ENCODE data around the gene MDP1. TPM values are rescaled to one million over a fixed set of nuclear protein-coding genes. Genes with fewer than 3 reads are reported as not detected.
"Not testable (repeated sequence)": the region's sequence is repeated elsewhere in the genome, so short reads cannot be mapped to it uniquely, and the experiment has no call there.

Gene MDP1
- total RNA-seq, 1 experiment from 2014 or later, result 12.6 TPM

GRCh38 chr14:24202538-24202937 is 13.3 kb downstream of the MDP1 start:
- POLR2A ChIA-PET, result interaction anchor here (1.6 kb wide), 1 partner anchor 69 kb away, joined by 6 read pairs; the partner anchor contains the start of gene RABGGTA
- H3K27me3 Mint-ChIP-seq (ENCODE audit: low read depth); DNase-seq (ENCODE audit: low spot score); ATAC-seq: not testable (repeated sequence)
- CTCF ChIA-PET, result interaction anchor here (0.6 to 1.9 kb wide), 2 partner anchors 11 to 105 kb away, joined by 3 to 7 read pairs; partner anchors contain the start of genes CHMP4A and CIDEB
- TF ChIP-seq USF2 (CRISPR knock-in tag; IDR thresholded peaks at IDR 0.05), result 0 out of 2 replicates have a peak, but pooled peaks have one; percentile 13
- Mint-ChIP-seq H3K4me3 (peak overlapping the region; percentile 16), H3K36me3 (peaks cover 77% of the 10 kb centered on the region), H3K9me3 (peaks cover 29% of the 10 kb centered on the region), H3K4me1 (peaks cover 20% of the 10 kb centered on the region), H3K27ac (peak overlapping the region; percentile 97)

GRCh38 chr14:24198814-24199524 is 16.9 kb downstream of the MDP1 start:
- DNase-seq (ENCODE audit: low spot score) (no peak), ATAC-seq (no peak)
- H3K36me3 Mint-ChIP-seq, result peaks cover 49% of the 10 kb centered on the region
- peaks cover 29% of the 10 kb centered on the region for H3K9me3 Mint-ChIP-seq
- TF ChIP-seq, protein P1, sequence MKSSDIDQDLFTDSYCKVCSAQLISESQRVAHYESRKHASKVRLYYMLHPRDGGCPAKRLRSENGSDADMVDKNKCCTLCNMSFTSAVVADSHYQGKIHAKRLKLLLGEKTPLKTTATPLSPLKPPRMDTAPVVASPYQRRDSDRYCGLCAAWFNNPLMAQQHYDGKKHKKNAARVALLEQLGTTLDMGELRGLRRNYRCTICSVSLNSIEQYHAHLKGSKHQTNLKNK (CRISPR knock-in tag; IDR thresholded peaks at IDR 0.05), result no peak
- 0 out of 2 replicates have a peak, but pooled peaks have one; percentile 13 for TF ChIP-seq USF2 (CRISPR knock-in tag; IDR thresholded peaks at IDR 0.05)
- ChIA-PET CTCF (no interaction called here), POLR2A (interaction anchor here (0.7 kb wide), 1 partner anchor 77 kb away, joined by 7 read pairs; no protein-coding TSS in a partner anchor)
- peaks cover 34% of the 10 kb centered on the region for H3K4me1 Mint-ChIP-seq
- peak overlapping the region; percentile 93 for H3K27ac Mint-ChIP-seq
- no peaks in the 10 kb centered on the region for H3K27me3 Mint-ChIP-seq (ENCODE audit: low read depth)
- peak overlapping the region; percentile 6; the same call in 1 of the 2 replicates for H3K4me3 Mint-ChIP-seq

DNA sequence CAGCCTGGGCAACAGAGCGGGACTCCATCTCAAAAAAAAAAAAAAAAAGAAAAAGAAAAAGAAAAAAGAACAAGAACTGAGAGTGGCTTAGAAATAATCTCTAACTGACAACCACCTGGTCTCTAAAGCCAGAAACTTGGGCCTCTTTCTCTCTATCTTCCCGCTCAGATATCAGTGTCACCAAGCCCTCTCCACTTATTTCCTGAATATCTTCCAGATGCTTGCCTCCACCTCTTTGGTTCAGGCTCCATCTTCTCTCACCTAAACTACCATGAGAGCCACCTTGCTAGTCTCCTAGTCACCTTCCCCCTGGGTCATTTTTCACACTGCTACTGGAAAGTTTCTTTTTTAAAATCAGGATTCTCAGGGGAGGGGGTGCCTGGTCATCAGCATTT is 18.8 kb downstream of the MDP1 start:
- peaks cover 24% of the 10 kb centered on the region for H3K4me1 Mint-ChIP-seq
- TF ChIP-seq, protein P2, sequence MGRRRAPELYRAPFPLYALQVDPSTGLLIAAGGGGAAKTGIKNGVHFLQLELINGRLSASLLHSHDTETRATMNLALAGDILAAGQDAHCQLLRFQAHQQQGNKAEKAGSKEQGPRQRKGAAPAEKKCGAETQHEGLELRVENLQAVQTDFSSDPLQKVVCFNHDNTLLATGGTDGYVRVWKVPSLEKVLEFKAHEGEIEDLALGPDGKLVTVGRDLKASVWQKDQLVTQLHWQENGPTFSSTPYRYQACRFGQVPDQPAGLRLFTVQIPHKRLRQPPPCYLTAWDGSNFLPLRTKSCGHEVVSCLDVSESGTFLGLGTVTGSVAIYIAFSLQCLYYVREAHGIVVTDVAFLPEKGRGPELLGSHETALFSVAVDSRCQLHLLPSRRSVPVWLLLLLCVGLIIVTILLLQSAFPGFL (CRISPR knock-in tag; IDR thresholded peaks at IDR 0.05; ENCODE audit: borderline replicate concordance), result no peak
- TF ChIP-seq TEAD1 (CRISPR knock-in tag; IDR thresholded peaks at IDR 0.05) (no peak), HMGXB4 (CRISPR knock-in tag; IDR thresholded peaks at IDR 0.05) (no peak), SOX15 (CRISPR knock-in tag; IDR thresholded peaks at IDR 0.05) (no peak), CREB1 (CRISPR knock-in tag; IDR thresholded peaks at IDR 0.05) (no peak), FOXK1 (CRISPR knock-in tag; IDR thresholded peaks at IDR 0.05) (no peak), AR (CRISPR knock-in tag; IDR thresholded peaks at IDR 0.05) (no peak), ZNF416 (CRISPR knock-in tag; IDR thresholded peaks at IDR 0.05) (no peak), ZNF423 (CRISPR knock-in tag; IDR thresholded peaks at IDR 0.05) (no peak), ESRRA (CRISPR knock-in tag; IDR thresholded peaks at IDR 0.05; ENCODE audit: borderline replicate concordance) (no peak), IRF2 (CRISPR knock-in tag; IDR thresholded peaks at IDR 0.05; ENCODE audit: borderline replicate concordance, low read depth) (no peak), NFATC4 (CRISPR knock-in tag; IDR thresholded peaks at IDR 0.05) (no peak), RELA (CRISPR knock-in tag; IDR thresholded peaks at IDR 0.05; ENCODE audit: borderline replicate concordance) (no peak), ELF4 (CRISPR knock-in tag; IDR thresholded peaks at IDR 0.05; ENCODE audit: low read depth) (no peak), USF2 (CRISPR knock-in tag; IDR thresholded peaks at IDR 0.05) (no peak)
- TF ChIP-seq, protein P3, sequence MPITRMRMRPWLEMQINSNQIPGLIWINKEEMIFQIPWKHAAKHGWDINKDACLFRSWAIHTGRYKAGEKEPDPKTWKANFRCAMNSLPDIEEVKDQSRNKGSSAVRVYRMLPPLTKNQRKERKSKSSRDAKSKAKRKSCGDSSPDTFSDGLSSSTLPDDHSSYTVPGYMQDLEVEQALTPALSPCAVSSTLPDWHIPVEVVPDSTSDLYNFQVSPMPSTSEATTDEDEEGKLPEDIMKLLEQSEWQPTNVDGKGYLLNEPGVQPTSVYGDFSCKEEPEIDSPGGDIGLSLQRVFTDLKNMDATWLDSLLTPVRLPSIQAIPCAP (CRISPR knock-in tag; IDR thresholded peaks at IDR 0.05), result no peak
- TF ChIP-seq, protein P1 (CRISPR knock-in tag; IDR thresholded peaks at IDR 0.05), result no peak
- CTCF ChIA-PET, result interaction anchor here (0.7 kb wide), 1 partner anchor 89 kb away, joined by 3 read pairs; no protein-coding TSS in a partner anchor
- H3K36me3 Mint-ChIP-seq, result peaks cover 40% of the 10 kb centered on the region
- no peak for ATAC-seq
- no peak for DNase-seq (ENCODE audit: low spot score)
- 0 out of 2 replicates have a peak overlapping the region, but pooled peaks have one; percentile 83 for H3K27ac Mint-ChIP-seq
- H3K9me3 Mint-ChIP-seq, result peaks cover 18% of the 10 kb centered on the region
- no peaks in the 10 kb centered on the region for H3K27me3 Mint-ChIP-seq (ENCODE audit: low read depth)
- POLR2A ChIA-PET, result interaction anchor here (0.7 to 1.9 kb wide), 3 partner anchors 13 to 99 kb away, joined by 3 to 9 read pairs (median 3); partner anchors contain the start of gene MDP1
- peak overlapping the region; percentile 94 for H3K4me3 Mint-ChIP-seq

Measured in WTC11 (cell line).